MM.1S (cell line): ENCODE results near the gene TRIM3.

Experiments
- DNase-seq: peaks from one replicate; pipeline ENCODE4 v3.0.0-alpha.2; 2015
- H2AFZ ChIP-seq: fragments of 300-600 bp; sonication (generic); 2 replicates; pipeline ENCODE4 v1.6.0; 2016; ENCODE audit warnings: antibody characterized with exemption, low read length
- H3F3A ChIP-seq: fragments of 300-600 bp; sonication (generic); 2 replicates; pipeline ENCODE4 v1.6.1; 2016; ENCODE audit warnings: mild to moderate bottlenecking, antibody characterized with exemption, low read length, moderate library complexity, mixed read lengths; ENCODE audit not compliant: insufficient read depth
- H3K27ac ChIP-seq: fragments of 300-600 bp; sonication (generic); 2 replicates; pipeline ENCODE4 v1.5.1; 2016; ENCODE audit warnings: mild to moderate bottlenecking, low read length
- H3K27me3 ChIP-seq: fragments of 300-600 bp; sonication (generic); replicated peaks from 2 replicates; pipeline ENCODE4 v1.6.0; 2016; ENCODE audit warnings: low read length; ENCODE audit not compliant: insufficient read depth
- H3K36me3 ChIP-seq: fragments of 300-600 bp; sonication (generic); replicated peaks from 2 replicates; pipeline ENCODE4 v1.6.1; 2016; ENCODE audit warnings: mild to moderate bottlenecking, low read length, mixed read lengths; ENCODE audit not compliant: insufficient read depth
- H3K4me1 ChIP-seq: fragments of 300-600 bp; sonication (generic); 2 replicates; pipeline ENCODE4 v1.6.1; 2016; ENCODE audit warnings: low read length, mixed read lengths
- H3K4me2 ChIP-seq: fragments of 300-600 bp; sonication (generic); 2 replicates; pipeline ENCODE4 v1.6.0; 2016; ENCODE audit warnings: low read depth, low read length
- H3K4me3 ChIP-seq: fragments of 300-600 bp; sonication (generic); 2 replicates; pipeline ENCODE4 v1.5.1; 2016; ENCODE audit warnings: low read length, mixed read lengths
- H3K79me2 ChIP-seq: fragments of 300-600 bp; sonication (generic); 2 replicates; pipeline ENCODE4 v1.6.1; 2016; ENCODE audit warnings: mixed run types, low read length, mixed read lengths
- H3K9ac ChIP-seq: fragments of 300-600 bp; sonication (generic); 2 replicates; pipeline ENCODE4 v1.6.1; 2016; ENCODE audit warnings: low read length, mixed read lengths
- H3K9me2 ChIP-seq: fragments of 300-600 bp; sonication (generic); replicated peaks from 2 replicates; pipeline ENCODE4 v1.6.1; 2016; ENCODE audit warnings: mild to moderate bottlenecking, low read length, mixed read lengths; ENCODE audit not compliant: insufficient read depth
- H3K9me3 ChIP-seq: fragments of 300-600 bp; sonication (generic); replicated peaks from 2 replicates; pipeline ENCODE4 v1.6.1; 2016; ENCODE audit warnings: mild to moderate bottlenecking, low read length, mixed read lengths; ENCODE audit not compliant: insufficient read depth
- H4K20me1 ChIP-seq: fragments of 300-600 bp; sonication (generic); 2 replicates; pipeline ENCODE4 v1.6.1; 2016; ENCODE audit warnings: mild to moderate bottlenecking, low read length, moderate library complexity, mixed read lengths; ENCODE audit not compliant: insufficient read depth
- EZH2 ChIP-seq: fragments of 300-600 bp; sonication (generic); optimal IDR thresholded peaks from 2 replicates; pipeline ENCODE3; 2017; ENCODE audit warnings: low read depth, mild to moderate bottlenecking, antibody characterized with exemption, low read length, mixed read lengths
- EZH2phosphoT487 ChIP-seq: fragments of 300-600 bp; sonication (generic); IDR thresholded peaks from 2 replicates; pipeline ENCODE4 v1.6.1; 2018; ENCODE audit warnings: antibody characterized with exemption, low read length
- TF ChIP-seq, protein P1 (sequence below): fragments of 300-600 bp; sonication (generic); IDR thresholded peaks from 2 replicates; pipeline ENCODE4 v1.5.1; 2016; ENCODE audit warnings: antibody characterized with exemption, low read length, mixed read lengths

TRIM3 gene

DNA sequence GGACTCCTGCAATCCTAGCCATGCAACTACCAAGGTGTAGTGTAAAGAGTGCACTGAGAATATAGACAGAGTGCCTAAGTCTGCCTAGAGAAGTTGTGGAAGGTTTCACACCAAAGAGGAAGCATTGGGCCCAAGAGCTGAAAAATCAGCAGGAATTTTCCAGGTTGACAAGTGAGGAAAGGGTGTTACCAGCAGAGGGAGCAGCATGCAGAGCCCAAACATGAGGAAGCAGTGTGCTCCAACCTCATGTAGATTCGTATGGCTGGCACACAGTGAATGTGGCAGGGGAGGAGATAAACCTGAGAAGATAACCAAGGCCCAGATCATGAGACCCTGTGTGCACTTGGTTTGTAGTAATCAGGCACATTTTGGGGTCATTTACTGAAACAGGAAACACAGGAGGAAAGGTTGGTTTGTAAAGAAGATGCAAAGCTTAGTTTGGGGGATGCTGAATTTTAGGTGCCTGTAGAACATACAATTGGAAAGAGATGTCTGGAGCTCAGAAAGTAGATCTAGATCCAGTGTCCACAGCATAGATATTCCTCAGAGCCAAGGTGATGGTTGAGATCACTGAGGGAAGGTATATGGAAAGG lies 34.7 kb downstream of the TRIM3 start:
- Histone ChIP-seq H3K9me3 (no peaks in the 10 kb centered on the region), H3K9me2 (no peaks in the 10 kb centered on the region), H4K20me1 (no peaks in the 10 kb centered on the region), H3K4me3 (no peak overlapping the region), H3K27me3 (no peaks in the 10 kb centered on the region), H3K27ac (no peak overlapping the region), H2AFZ (no peak overlapping the region), H3K9ac (no peak overlapping the region), H3K4me1 (no peaks in the 10 kb centered on the region), H3K4me2 (no peak overlapping the region), H3F3A (no peaks in the 10 kb centered on the region), H3K79me2 (no peaks in the 10 kb centered on the region), H3K36me3 (no peaks in the 10 kb centered on the region)
- TF ChIP-seq EZH2phosphoT487, result no peak
- TF ChIP-seq, protein P1, sequence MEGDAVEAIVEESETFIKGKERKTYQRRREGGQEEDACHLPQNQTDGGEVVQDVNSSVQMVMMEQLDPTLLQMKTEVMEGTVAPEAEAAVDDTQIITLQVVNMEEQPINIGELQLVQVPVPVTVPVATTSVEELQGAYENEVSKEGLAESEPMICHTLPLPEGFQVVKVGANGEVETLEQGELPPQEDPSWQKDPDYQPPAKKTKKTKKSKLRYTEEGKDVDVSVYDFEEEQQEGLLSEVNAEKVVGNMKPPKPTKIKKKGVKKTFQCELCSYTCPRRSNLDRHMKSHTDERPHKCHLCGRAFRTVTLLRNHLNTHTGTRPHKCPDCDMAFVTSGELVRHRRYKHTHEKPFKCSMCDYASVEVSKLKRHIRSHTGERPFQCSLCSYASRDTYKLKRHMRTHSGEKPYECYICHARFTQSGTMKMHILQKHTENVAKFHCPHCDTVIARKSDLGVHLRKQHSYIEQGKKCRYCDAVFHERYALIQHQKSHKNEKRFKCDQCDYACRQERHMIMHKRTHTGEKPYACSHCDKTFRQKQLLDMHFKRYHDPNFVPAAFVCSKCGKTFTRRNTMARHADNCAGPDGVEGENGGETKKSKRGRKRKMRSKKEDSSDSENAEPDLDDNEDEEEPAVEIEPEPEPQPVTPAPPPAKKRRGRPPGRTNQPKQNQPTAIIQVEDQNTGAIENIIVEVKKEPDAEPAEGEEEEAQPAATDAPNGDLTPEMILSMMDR, result peak; percentile 70
- peak; percentile 37 for DNase-seq

DNA sequence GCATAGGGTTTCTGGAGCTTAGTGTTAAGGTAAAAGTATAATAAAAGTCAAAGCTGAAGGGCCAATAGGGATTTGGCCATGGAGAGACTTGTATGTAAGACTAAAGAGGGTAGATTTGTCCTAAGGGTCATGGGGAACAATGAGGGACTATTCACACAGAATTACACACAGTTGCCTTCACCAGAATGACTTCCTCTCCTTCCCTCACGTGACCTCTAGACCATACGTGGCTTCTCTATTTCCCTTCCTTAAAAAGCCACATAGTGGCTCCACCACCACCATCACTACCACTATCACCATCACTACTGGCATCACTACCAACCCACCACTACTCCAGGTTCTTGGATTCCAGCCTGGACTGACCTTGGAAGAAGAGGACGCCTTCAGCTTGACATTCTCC lies 35.7 kb downstream of the TRIM3 start:
- Histone ChIP-seq H3K4me2 (no peak overlapping the region), H4K20me1 (no peaks in the 10 kb centered on the region), H3K4me1 (no peaks in the 10 kb centered on the region)

DNA sequence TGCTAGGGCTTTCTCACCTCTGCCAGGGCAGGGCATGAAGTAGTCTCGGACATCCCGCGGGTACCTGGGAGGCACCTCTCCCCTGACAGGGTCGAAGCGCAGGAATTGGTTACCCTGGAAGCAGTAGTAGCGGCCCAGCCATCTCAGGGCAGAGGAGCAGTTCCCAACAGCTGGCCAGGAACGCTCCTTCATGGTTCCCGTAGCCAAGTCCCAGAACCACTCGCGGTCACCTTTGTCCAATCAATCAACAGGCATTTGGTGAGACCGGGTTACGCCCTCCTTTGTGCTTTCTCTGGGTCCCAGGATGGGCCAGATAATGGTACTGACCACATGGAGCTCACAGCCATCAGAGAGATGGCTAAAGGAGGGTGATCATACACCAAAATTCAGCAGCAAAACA lies 36.3 kb downstream of the TRIM3 start:
- H2AFZ ChIP-seq, result no peak overlapping the region
- no peak overlapping the region for H3K9ac ChIP-seq
- no peaks in the 10 kb centered on the region for H4K20me1 ChIP-seq
- no peak overlapping the region for H3K4me3 ChIP-seq
- H3K36me3 ChIP-seq, result no peaks in the 10 kb centered on the region
- no peaks in the 10 kb centered on the region for H3K4me1 ChIP-seq
- no peak for TF ChIP-seq EZH2
- TF ChIP-seq, protein P1, result no peak
- H3K27ac ChIP-seq, result no peak overlapping the region
- DNase-seq, result no peak
- H3K9me3 ChIP-seq, result no peaks in the 10 kb centered on the region
- H3F3A ChIP-seq, result no peaks in the 10 kb centered on the region
- H3K9me2 ChIP-seq, result no peaks in the 10 kb centered on the region
- H3K27me3 ChIP-seq, result no peaks in the 10 kb centered on the region
- H3K4me2 ChIP-seq, result no peak overlapping the region
- no peaks in the 10 kb centered on the region for H3K79me2 ChIP-seq

More for the DNA sequence above, 35.7 kb downstream of the TRIM3 start:
- H3K4me3 ChIP-seq, result no peak overlapping the region
- TF ChIP-seq EZH2, result no peak
- TF ChIP-seq EZH2phosphoT487, result no peak
- TF ChIP-seq, protein P1, result no peak
- no peak overlapping the region for H3K9ac ChIP-seq
- H3K9me3 ChIP-seq, result no peaks in the 10 kb centered on the region
- H3K9me2 ChIP-seq, result no peaks in the 10 kb centered on the region
- no peaks in the 10 kb centered on the region for H3K36me3 ChIP-seq
- H3F3A ChIP-seq, result no peaks in the 10 kb centered on the region
- no peaks in the 10 kb centered on the region for H3K79me2 ChIP-seq
- no peaks in the 10 kb centered on the region for H3K27me3 ChIP-seq
- no peak for DNase-seq
- no peak overlapping the region for H2AFZ ChIP-seq
- H3K27ac ChIP-seq, result no peak overlapping the region
